Type B pancreatic cell (in vitro differentiated cells): ENCODE results near the gene CHCHD6. TPM values are rescaled to one million over a fixed set of nuclear protein-coding genes. Genes with fewer than 3 reads are reported as not detected.

Experiments
- DNase-seq: peaks from one replicate; pipeline ENCODE4 v3.0.0; 2021; ENCODE audit warnings: mixed read lengths; ENCODE audit not compliant: unreplicated experiment; ENCODE audit errors: extremely low spot score
- H3K27ac Mint-ChIP-seq: 2 replicates; pipeline ENCODE4 v1.8.0; 2021; ENCODE audit warnings: mild to moderate bottlenecking, mixed read lengths
- H3K27me3 Mint-ChIP-seq: 2 replicates; pipeline ENCODE4 v1.8.0; 2021; ENCODE audit warnings: mixed read lengths
- H3K36me3 Mint-ChIP-seq: 2 replicates; pipeline ENCODE4 v1.8.0; 2021; ENCODE audit warnings: mixed read lengths
- H3K4me1 Mint-ChIP-seq: one replicate; pipeline ENCODE4 v1.8.0; 2021; ENCODE audit warnings: mixed read lengths; ENCODE audit not compliant: unreplicated experiment
- H3K4me3 Mint-ChIP-seq: 2 replicates; pipeline ENCODE4 v1.8.0; 2021; ENCODE audit warnings: mild to moderate bottlenecking, mixed read lengths
- H3K9me3 Mint-ChIP-seq: 2 replicates; pipeline ENCODE4 v1.8.0; 2021; ENCODE audit warnings: mixed read lengths
- CTCF ChIP-seq: fragments of 200-600 bp; sonication (generic); conservative IDR thresholded peaks from 2 replicates; pipeline ENCODE4 v1.5.0; 2021; ENCODE audit warnings: antibody characterized with exemption, mild to moderate bottlenecking
- total RNA-seq: library from RNA; stranded (reverse); gene quantifications from 2 replicates; pipeline ENCODE4 v1.2.1, GENCODE V29; 2021; ENCODE audit warnings: low replicate concordance

CHCHD6 gene
- total RNA-seq, 1 donor from 2014 or later: 17.5 TPM

- no peak overlapping the region for H3K27ac Mint-ChIP-seq
- no peaks in the 10 kb centered on the region for H3K27me3 Mint-ChIP-seq
- H3K36me3 Mint-ChIP-seq: no peaks in the 10 kb centered on the region
- H3K9me3 Mint-ChIP-seq: no peaks in the 10 kb centered on the region
- H3K4me3 Mint-ChIP-seq: no peak overlapping the region
- no peak for DNase-seq
- peaks cover 4% of the 10 kb centered on the region for H3K4me1 Mint-ChIP-seq
- no peak for TF ChIP-seq CTCF
Measured at GRCh38 chr3:126952983-126953660, 249.1 kb downstream of the CHCHD6 start.

GRCh38 chr3:126954141-126954842, 250.3 kb downstream of the CHCHD6 start:
- Mint-ChIP-seq H3K27ac (no peak overlapping the region), H3K4me1 (peaks cover 9% of the 10 kb centered on the region), H3K27me3 (no peaks in the 10 kb centered on the region), H3K9me3 (no peaks in the 10 kb centered on the region), H3K36me3 (no peaks in the 10 kb centered on the region), H3K4me3 (no peak overlapping the region)
- no peak for TF ChIP-seq CTCF
- DNase-seq: no peak

- no peak for TF ChIP-seq CTCF
- Mint-ChIP-seq H3K27ac (no peak overlapping the region), H3K4me1 (peaks cover 13% of the 10 kb centered on the region)
Measured at GRCh38 chr3:126955004-126955790, 251.2 kb downstream of the CHCHD6 start.

GRCh38 chr3:126956361-126956760, 252.3 kb downstream of the CHCHD6 start:
- H3K36me3 Mint-ChIP-seq: peaks cover 4% of the 10 kb centered on the region
- no peaks in the 10 kb centered on the region for H3K9me3 Mint-ChIP-seq
- no peak overlapping the region for H3K4me3 Mint-ChIP-seq
- H3K4me1 Mint-ChIP-seq: peaks cover 23% of the 10 kb centered on the region
- peaks cover 3% of the 10 kb centered on the region for H3K27me3 Mint-ChIP-seq
- no peak for TF ChIP-seq CTCF
- H3K27ac Mint-ChIP-seq: no peak overlapping the region
- DNase-seq: no peak

More at GRCh38 chr3:126955004-126955790, 251.2 kb downstream of the CHCHD6 start:
- Mint-ChIP-seq H3K27me3 (peaks cover under 1% of the 10 kb centered on the region), H3K9me3 (no peaks in the 10 kb centered on the region), H3K4me3 (no peak overlapping the region), H3K36me3 (peaks cover under 1% of the 10 kb centered on the region)
- DNase-seq: no peak

GRCh38 chr3:126956866-126957650, 253.0 kb downstream of the CHCHD6 start:
- no peak for DNase-seq
- no peak for TF ChIP-seq CTCF
- Mint-ChIP-seq H3K36me3 (peaks cover 4% of the 10 kb centered on the region), H3K9me3 (no peaks in the 10 kb centered on the region), H3K27me3 (peaks cover 3% of the 10 kb centered on the region), H3K4me3 (no peak overlapping the region), H3K27ac (no peak overlapping the region), H3K4me1 (peaks cover 23% of the 10 kb centered on the region)
